ENCODE results near the gene C3orf20.

GRCh38 chr3:14794435-14794834 lies 119.5 kb downstream of the C3orf20 start:
- TF ChIP-seq CTCF (IDR thresholded peaks at IDR 0.05; ENCODE audit: poor library complexity, severe bottlenecking) = no peak
- no peak for TF ChIP-seq EZH2 (IDR thresholded peaks at IDR 0.05; ENCODE audit: borderline replicate concordance, insufficient read depth, low read length, poor library complexity, severe bottlenecking)
- no peak for TF ChIP-seq TAF1 (IDR thresholded peaks at IDR 0.05; ENCODE audit: low read depth)
- no peak for TF ChIP-seq RAD21 (conservative IDR thresholded peaks at IDR 0.05)
- TF ChIP-seq EP300 (conservative IDR thresholded peaks at IDR 0.05; ENCODE audit: poor library complexity, severe bottlenecking) = no peak
- no peak for TF ChIP-seq POLR2AphosphoS5 (IDR thresholded peaks at IDR 0.05)

All from neural cell (in vitro differentiated cells).